ENCODE data around the gene TRPM4. TPM values are rescaled to one million over a fixed set of nuclear protein-coding genes. Genes with fewer than 3 reads are reported as not detected.

Gene TRPM4
- total RNA-seq, 2 experiments from 2014 or later = 20.9 to 44.2 TPM

- TF ChIP-seq, protein P1, sequence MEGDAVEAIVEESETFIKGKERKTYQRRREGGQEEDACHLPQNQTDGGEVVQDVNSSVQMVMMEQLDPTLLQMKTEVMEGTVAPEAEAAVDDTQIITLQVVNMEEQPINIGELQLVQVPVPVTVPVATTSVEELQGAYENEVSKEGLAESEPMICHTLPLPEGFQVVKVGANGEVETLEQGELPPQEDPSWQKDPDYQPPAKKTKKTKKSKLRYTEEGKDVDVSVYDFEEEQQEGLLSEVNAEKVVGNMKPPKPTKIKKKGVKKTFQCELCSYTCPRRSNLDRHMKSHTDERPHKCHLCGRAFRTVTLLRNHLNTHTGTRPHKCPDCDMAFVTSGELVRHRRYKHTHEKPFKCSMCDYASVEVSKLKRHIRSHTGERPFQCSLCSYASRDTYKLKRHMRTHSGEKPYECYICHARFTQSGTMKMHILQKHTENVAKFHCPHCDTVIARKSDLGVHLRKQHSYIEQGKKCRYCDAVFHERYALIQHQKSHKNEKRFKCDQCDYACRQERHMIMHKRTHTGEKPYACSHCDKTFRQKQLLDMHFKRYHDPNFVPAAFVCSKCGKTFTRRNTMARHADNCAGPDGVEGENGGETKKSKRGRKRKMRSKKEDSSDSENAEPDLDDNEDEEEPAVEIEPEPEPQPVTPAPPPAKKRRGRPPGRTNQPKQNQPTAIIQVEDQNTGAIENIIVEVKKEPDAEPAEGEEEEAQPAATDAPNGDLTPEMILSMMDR (conservative IDR thresholded peaks at IDR 0.05; ENCODE audit: low read length) = no peak
- no peak for TF ChIP-seq EZH2phosphoT487 (IDR thresholded peaks at IDR 0.05; ENCODE audit: borderline replicate concordance, low read depth, low read length)
- ChIA-PET CTCF (ENCODE audit: unreplicated experiment) (no interaction called here), POLR2A (no interaction called here)
- no peaks in the 10 kb centered on the region for H4K20me1 ChIP-seq (ENCODE audit: insufficient read depth, low read length)
- H3K36me3 ChIP-seq (ENCODE audit: insufficient read depth, low read length) = no peaks in the 10 kb centered on the region
- H3K27ac ChIP-seq (ENCODE audit: low read depth, low read length, poor library complexity, severe bottlenecking) = no peak overlapping the region
- no peak for DNase-seq (ENCODE audit: low spot score)
- H3K9me2 ChIP-seq (ENCODE audit: insufficient read depth, low read length) = no peaks in the 10 kb centered on the region
- intact Hi-C loops (cut with micrococcal nuclease; ENCODE audit: unreplicated experiment) = no loop called here
- no peak overlapping the region for H2AFZ ChIP-seq (ENCODE audit: low read length)
- H3K4me3 ChIP-seq (ENCODE audit: low read depth, low read length, poor library complexity, severe bottlenecking) = no peak overlapping the region
- no peaks in the 10 kb centered on the region for H3K9me3 ChIP-seq (ENCODE audit: low read length)
- BruUV-seq (replicated peaks) = no TSS peak
- H3K4me1 ChIP-seq (ENCODE audit: insufficient read depth, low read length, poor library complexity, severe bottlenecking) = peaks cover 7% of the 10 kb centered on the region
- H3K4me2 ChIP-seq (ENCODE audit: low read length) = no peak overlapping the region
- no peaks in the 10 kb centered on the region for H3K79me2 ChIP-seq (ENCODE audit: insufficient read depth, low read depth, low read length)
These were observed 74.2 kb downstream of the TRPM4 start for GRCh38 chr19:49231804-49232203.

DNA sequence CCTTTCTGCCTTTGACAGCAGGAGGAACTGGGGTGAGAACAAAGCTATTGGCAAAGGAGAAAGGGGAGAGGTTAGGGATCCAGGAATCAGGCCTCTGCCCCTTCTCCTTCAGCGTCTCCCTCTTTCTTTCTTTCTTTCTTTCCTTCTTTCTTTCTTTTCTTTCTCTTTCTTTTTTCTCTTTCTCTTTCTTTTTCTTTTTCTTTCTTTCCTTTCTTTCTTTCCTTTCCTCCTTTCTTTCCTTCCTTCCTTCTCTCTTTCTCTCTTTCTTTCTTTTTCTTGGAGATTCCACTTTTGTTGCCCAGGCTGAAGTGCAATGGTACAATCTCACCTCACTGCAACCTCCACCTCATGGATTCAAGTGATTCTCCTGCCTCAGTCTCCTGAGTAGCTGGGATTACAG lies 75.6 kb downstream of the TRPM4 start:
- H3K4me3 ChIP-seq (ENCODE audit: low read depth, low read length, poor library complexity, severe bottlenecking) = no peak overlapping the region
- no peaks in the 10 kb centered on the region for H3K9me2 ChIP-seq (ENCODE audit: insufficient read depth, low read length)
- TF ChIP-seq, protein P1 (conservative IDR thresholded peaks at IDR 0.05; ENCODE audit: low read length) = no peak
- TF ChIP-seq EZH2phosphoT487 (IDR thresholded peaks at IDR 0.05; ENCODE audit: borderline replicate concordance, low read depth, low read length) = no peak
- BruUV-seq (replicated peaks) = no TSS peak
- H3K36me3 ChIP-seq (ENCODE audit: insufficient read depth, low read length) = no peaks in the 10 kb centered on the region
- no peaks in the 10 kb centered on the region for H3K9me3 ChIP-seq (ENCODE audit: low read length)
- DNase-seq (ENCODE audit: low spot score) = no peak
- H2AFZ ChIP-seq (ENCODE audit: low read length) = no peak overlapping the region
- no peak overlapping the region for H3K27ac ChIP-seq (ENCODE audit: low read depth, low read length, poor library complexity, severe bottlenecking)
- no peak overlapping the region for H3K4me2 ChIP-seq (ENCODE audit: low read length)
- H3K79me2 ChIP-seq (ENCODE audit: insufficient read depth, low read depth, low read length) = no peaks in the 10 kb centered on the region
- H4K20me1 ChIP-seq (ENCODE audit: insufficient read depth, low read length) = no peaks in the 10 kb centered on the region
- ChIA-PET CTCF (ENCODE audit: unreplicated experiment) (no interaction called here), POLR2A (no interaction called here)
- intact Hi-C loops (cut with micrococcal nuclease; ENCODE audit: unreplicated experiment) = no loop called here
- peaks cover 7% of the 10 kb centered on the region for H3K4me1 ChIP-seq (ENCODE audit: insufficient read depth, low read length, poor library complexity, severe bottlenecking)

DNA sequence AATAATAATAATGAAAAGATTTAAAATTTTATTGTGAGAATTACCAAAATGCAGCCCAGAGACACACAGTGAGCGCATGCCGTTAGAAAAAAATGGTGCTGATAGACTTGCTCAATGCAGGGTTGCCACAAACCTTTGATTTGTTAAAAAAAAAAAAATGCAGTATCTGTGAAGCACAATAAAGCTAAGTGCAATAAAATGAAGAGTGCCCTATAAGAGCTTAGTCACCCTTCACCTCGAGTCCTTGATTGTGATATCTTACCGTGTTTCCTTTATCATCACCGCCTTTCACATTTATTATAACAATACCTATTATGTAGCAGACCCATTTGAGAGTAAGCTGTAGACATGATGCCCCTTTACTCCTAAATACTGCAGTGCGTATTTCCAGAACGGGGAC lies 84.2 kb downstream of the TRPM4 start:
- CTCF ChIA-PET (ENCODE audit: unreplicated experiment) = no interaction called here
- Histone ChIP-seq H3K4me1 (ENCODE audit: insufficient read depth, low read length, poor library complexity, severe bottlenecking) (no peaks in the 10 kb centered on the region), H3K36me3 (ENCODE audit: insufficient read depth, low read length) (no peaks in the 10 kb centered on the region), H2AFZ (ENCODE audit: low read length) (no peak overlapping the region), H3K79me2 (ENCODE audit: insufficient read depth, low read depth, low read length) (no peaks in the 10 kb centered on the region), H3K27ac (ENCODE audit: low read depth, low read length, poor library complexity, severe bottlenecking) (no peak overlapping the region), H3K4me2 (ENCODE audit: low read length) (no peak overlapping the region), H3K9me3 (ENCODE audit: low read length) (no peaks in the 10 kb centered on the region), H3K9me2 (ENCODE audit: insufficient read depth, low read length) (no peaks in the 10 kb centered on the region), H3K4me3 (ENCODE audit: low read depth, low read length, poor library complexity, severe bottlenecking) (no peak overlapping the region), H4K20me1 (ENCODE audit: insufficient read depth, low read length) (no peaks in the 10 kb centered on the region)
- POLR2A ChIA-PET = no interaction called here
- TF ChIP-seq, protein P1 (conservative IDR thresholded peaks at IDR 0.05; ENCODE audit: low read length) = no peak
- TF ChIP-seq EZH2phosphoT487 (IDR thresholded peaks at IDR 0.05; ENCODE audit: borderline replicate concordance, low read depth, low read length) = no peak
- intact Hi-C loops (cut with micrococcal nuclease; ENCODE audit: unreplicated experiment) = no loop called here
- no peak for DNase-seq (ENCODE audit: low spot score)
- BruUV-seq (replicated peaks) = no TSS peak

Measured in OCI-LY7 (cell line).